ENCODE data around the gene PI16. TPM values are rescaled to one million over a fixed set of nuclear protein-coding genes. Genes with fewer than 3 reads are reported as not detected.

PI16 gene
- total and polyA plus RNA-seq, 2 of the 13 experiments (the other 11 are each of a cell fraction or from before 2014, with no cell fraction given), result not detected

DNA sequence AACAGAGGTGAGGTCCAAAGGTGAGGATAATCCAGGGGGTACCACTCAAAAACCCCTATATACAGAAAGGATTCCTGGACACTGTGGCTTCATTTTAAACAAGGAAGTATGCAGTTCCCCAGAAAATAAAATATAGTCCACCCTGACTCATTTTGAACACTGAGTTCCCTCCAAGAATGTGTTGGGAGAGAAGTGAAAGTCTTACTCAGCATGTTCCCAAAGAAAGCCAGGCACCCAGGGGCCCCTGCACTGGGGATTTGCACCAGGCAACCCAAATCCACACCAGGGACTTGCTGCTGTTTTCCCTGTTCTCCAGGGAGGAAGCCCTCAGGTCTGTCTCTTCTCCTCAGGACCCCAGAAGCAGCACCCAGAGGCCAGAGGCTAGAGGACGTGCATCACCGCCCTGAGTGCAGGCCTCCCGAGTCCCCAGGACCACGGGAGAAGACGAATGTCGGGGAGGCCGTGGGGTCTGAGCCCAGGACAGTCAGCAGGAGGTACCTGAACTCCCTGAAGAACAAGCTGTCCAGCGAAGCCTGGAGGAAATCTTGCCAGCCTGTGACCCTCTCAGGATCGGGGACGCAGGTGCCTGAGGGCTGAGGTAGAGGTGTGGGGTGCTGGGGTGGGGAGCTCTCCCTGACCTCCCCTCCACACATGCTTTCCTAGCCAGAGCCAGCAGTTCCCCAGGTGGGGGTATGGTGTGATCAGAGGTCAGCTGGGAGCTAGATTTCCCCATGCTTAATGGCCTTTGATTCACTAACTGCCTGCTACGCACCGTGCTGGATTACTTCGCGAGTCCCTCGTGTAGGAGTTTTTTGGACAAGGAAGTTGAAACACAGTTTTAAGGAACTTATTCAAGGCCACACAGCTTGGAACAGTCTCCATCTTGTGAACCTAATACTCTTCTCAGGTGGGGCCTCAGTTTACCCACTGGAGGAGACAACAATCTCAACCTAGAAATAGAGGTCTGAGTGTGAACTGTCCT lies 54.2 kb downstream of the PI16 start:
- DNase-seq (ENCODE audit: low spot score), result no peak
- TF ChIP-seq GFI1 (CRISPR knock-in tag; IDR thresholded peaks at IDR 0.05; ENCODE audit: borderline replicate concordance), result no peak
- TF ChIP-seq TOPORS (CRISPR knock-in tag; IDR thresholded peaks at IDR 0.05), result no peak
- no peak for TF ChIP-seq NPAS2 (CRISPR knock-in tag; IDR thresholded peaks at IDR 0.05; ENCODE audit: borderline replicate concordance)
- TF ChIP-seq, protein P1, sequence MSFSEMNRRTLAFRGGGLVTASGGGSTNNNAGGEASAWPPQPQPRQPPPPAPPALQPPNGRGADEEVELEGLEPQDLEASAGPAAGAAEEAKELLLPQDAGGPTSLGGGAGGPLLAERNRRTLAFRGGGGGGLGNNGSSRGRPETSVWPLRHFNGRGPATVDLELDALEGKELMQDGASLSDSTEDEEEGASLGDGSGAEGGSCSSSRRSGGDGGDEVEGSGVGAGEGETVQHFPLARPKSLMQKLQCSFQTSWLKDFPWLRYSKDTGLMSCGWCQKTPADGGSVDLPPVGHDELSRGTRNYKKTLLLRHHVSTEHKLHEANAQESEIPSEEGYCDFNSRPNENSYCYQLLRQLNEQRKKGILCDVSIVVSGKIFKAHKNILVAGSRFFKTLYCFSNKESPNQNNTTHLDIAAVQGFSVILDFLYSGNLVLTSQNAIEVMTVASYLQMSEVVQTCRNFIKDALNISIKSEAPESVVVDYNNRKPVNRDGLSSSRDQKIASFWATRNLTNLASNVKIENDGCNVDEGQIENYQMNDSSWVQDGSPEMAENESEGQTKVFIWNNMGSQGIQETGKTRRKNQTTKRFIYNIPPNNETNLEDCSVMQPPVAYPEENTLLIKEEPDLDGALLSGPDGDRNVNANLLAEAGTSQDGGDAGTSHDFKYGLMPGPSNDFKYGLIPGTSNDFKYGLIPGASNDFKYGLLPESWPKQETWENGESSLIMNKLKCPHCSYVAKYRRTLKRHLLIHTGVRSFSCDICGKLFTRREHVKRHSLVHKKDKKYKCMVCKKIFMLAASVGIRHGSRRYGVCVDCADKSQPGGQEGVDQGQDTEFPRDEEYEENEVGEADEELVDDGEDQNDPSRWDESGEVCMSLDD (CRISPR knock-in tag; IDR thresholded peaks at IDR 0.05; ENCODE audit: borderline replicate concordance), result no peak
- intact Hi-C loops (cut with micrococcal nuclease; ENCODE audit: unreplicated experiment), result no loop called here
- Histone ChIP-seq H3K27me3 (ENCODE audit: control insufficient read depth in 1 of 2, insufficient read depth in 2 of 2, low read length in 2 of 2) (peaks cover 9 to 81% of the 10 kb centered on the region in 2 experiments; a peak in 4 of 5 replicates), H3K9ac (ENCODE audit: insufficient read depth, low read depth, low read length) (no peak overlapping the region), H3K36me3 (replicated peaks in 1 of 2; ENCODE audit: control insufficient read depth in 1 of 2, insufficient read depth in 2 of 2, low read length in 2 of 2) (no peaks in the 10 kb centered on the region), H2AFZ (ENCODE audit: low read length) (no peak overlapping the region), H3K4me2 (ENCODE audit: low read depth, low read length) (no peak overlapping the region), H3K4me3 (replicated peaks in 1 of 3; ENCODE audit: insufficient read depth in 1 of 3, low read depth in 2 of 3, low read length in 3 of 3) (no peak overlapping the region), H3K4me1 (ENCODE audit: insufficient read depth, low read length) (no peaks in the 10 kb centered on the region), H3K9me3 (ENCODE audit: low read length) (no peaks in the 10 kb centered on the region), H4K20me1 (ENCODE audit: insufficient read depth, low read length) (no peaks in the 10 kb centered on the region), H3K27ac (ENCODE audit: extremely low read length, insufficient read depth, low read length) (no peak overlapping the region), H3K79me2 (ENCODE audit: insufficient read depth, low read length) (no peaks in the 10 kb centered on the region)
- 53% methylated on average over 13 of the region's 15 CpGs for WGBS (ENCODE audit: low lambda C conversion rate)
- ChIA-PET CTCF (ENCODE audit: low intra/inter-chr PET ratio, low total read pairs) (no interaction called here), POLR2A (no interaction called here)
- ATAC-seq, result no peak
- in situ Hi-C loops (cut with HindIII; ENCODE audit: extremely low pct_ligation_motif_present, low pct_unique_long_range_greater_than_20kb), result no loop called here
- no TSS peak for BruUV-seq (replicated peaks)
- FAIRE-seq, result no peak

Measured in HepG2 (cell line).